Activated B cell treated with CpG ODN at 0.5 μM for 24 hours (primary cell): ENCODE results near the gene SH2D5. TPM values are rescaled to one million over a fixed set of nuclear protein-coding genes. Genes with fewer than 3 reads are reported as not detected.
A peak's percentile ranks its signal among the peaks of the same experiment; 100 is the strongest.

Experiments used
- ATAC-seq: fragments of 200-7000 bp; cut with Tn5 transposase; one replicate; pipeline ENCODE4 v1.10.0; 2021; ENCODE audit warnings: low read depth, mild to moderate bottlenecking, moderate library complexity
- CTCF ChIA-PET: fragments of 350-600 bp; sonication (Branson Sonifier 250); formaldehyde crosslinking; loops from one replicate; lab custom pipeline; 2021; ENCODE audit warnings: antibody characterized with exemption; lab: Charles Lee
- POLR2A ChIA-PET: fragments of 350-600 bp; sonication (Branson Sonifier 250); formaldehyde crosslinking; loops from one replicate; lab custom pipeline; 2021; ENCODE audit warnings: antibody characterized with exemption; lab: Charles Lee
- DNase-seq: peaks from one replicate; pipeline ENCODE4 v3.0.0; 2022
- H3K27ac Mint-ChIP-seq: one replicate; pipeline ENCODE4 v1.8.0; 2020; ENCODE audit warnings: mixed read lengths
- H3K27me3 Mint-ChIP-seq: one replicate; pipeline ENCODE4 v1.8.0; 2021; ENCODE audit warnings: mixed read lengths
- H3K36me3 Mint-ChIP-seq: one replicate; pipeline ENCODE4 v1.8.0; 2021; ENCODE audit warnings: low read depth, mixed read lengths
- H3K4me1 Mint-ChIP-seq: one replicate; pipeline ENCODE4 v1.8.0; 2021; ENCODE audit warnings: mixed read lengths
- H3K4me3 Mint-ChIP-seq: one replicate; pipeline ENCODE4 v1.8.0; 2020; ENCODE audit warnings: mild to moderate bottlenecking, mixed read lengths
- H3K9me3 Mint-ChIP-seq: one replicate; pipeline ENCODE4 v1.8.0; 2020; ENCODE audit warnings: mixed read lengths
- CTCF ChIP-seq: fragments of 200-600 bp; IDR thresholded peaks from one replicate; pipeline ENCODE4 v1.8.0; 2022; ENCODE audit warnings: antibody characterized with exemption, mild to moderate bottlenecking
- intact Hi-C: fragments of 100-400 bp; cut with micrococcal nuclease; formaldehyde crosslinking; loops from one replicate; pipeline ENCODE4 v1.15.1; 2024
- total RNA-seq: library from RNA; stranded (reverse); gene quantifications from 2 replicates; pipeline ENCODE4 v1.2.3, GENCODE V29; 2022

The SH2D5 gene
- total RNA-seq, result 0.69 and 0.89 TPM in 2 replicates

- no peak for TF ChIP-seq CTCF
- POLR2A ChIA-PET, result interaction anchor here (0.6 to 2.2 kb wide), 5 partner anchors 15 to 462 kb away, joined by 3 to 10 read pairs (median 3); partner anchors contain the start of genes DDOST, HP1BP3, KIF17 and PINK1
Measured at GRCh38 chr1:20732588-20733359, at the start of gene SH2D5. SH2D5 (minus strand) TSS chr1:20732703; CDS start chr1:20728044, 4,659 bp downstream.

GRCh38 chr1:20775700-20776099 lies 43.2 kb upstream of the SH2D5 start:
- ChIA-PET POLR2A (no interaction called here), CTCF (no interaction called here)
- Mint-ChIP-seq H3K27ac (no peak overlapping the region), H3K27me3 (no peaks in the 10 kb centered on the region), H3K4me1 (peaks cover 7% of the 10 kb centered on the region), H3K36me3 (peaks cover 78% of the 10 kb centered on the region), H3K9me3 (no peaks in the 10 kb centered on the region), H3K4me3 (no peak overlapping the region)
- intact Hi-C loops, result no loop called here
- ATAC-seq (no peak), DNase-seq (no peak)
- TF ChIP-seq CTCF, result no peak

More at GRCh38 chr1:20732588-20733359, at the start of gene SH2D5:
- peak; percentile 45 for DNase-seq
- Mint-ChIP-seq H3K27ac (peak within 1 kb of the TSS; percentile 62), H3K36me3 (peaks cover 9% of the 10 kb centered on the region), H3K9me3 (no peaks in the 10 kb centered on the region), H3K27me3 (peaks cover 11% of the 10 kb centered on the region), H3K4me1 (peaks cover 29% of the 10 kb centered on the region), H3K4me3 (peak within 1 kb of the TSS; percentile 85)
- intact Hi-C loops, result loop anchor here (1.0 to 2.0 kb wide), 4 partner anchors 36 to 463 kb away; no protein-coding TSS in a partner anchor
- CTCF ChIA-PET, result interaction anchor here (0.6 to 2.9 kb wide), 5 partner anchors 10 to 462 kb away, joined by 3 to 9 read pairs (median 4); no protein-coding TSS in a partner anchor
- peak; percentile 74 for ATAC-seq

- peaks cover 80% of the 10 kb centered on the region for H3K36me3 Mint-ChIP-seq
- DNase-seq (no peak), ATAC-seq (no peak)
- ChIA-PET POLR2A (no interaction called here), CTCF (no interaction called here)
- no peak overlapping the region for H3K4me3 Mint-ChIP-seq
- H3K27ac Mint-ChIP-seq, result no peak overlapping the region
- intact Hi-C loops, result no loop called here
- H3K9me3 Mint-ChIP-seq, result no peaks in the 10 kb centered on the region
- no peaks in the 10 kb centered on the region for H3K4me1 Mint-ChIP-seq
- TF ChIP-seq CTCF, result no peak
- no peaks in the 10 kb centered on the region for H3K27me3 Mint-ChIP-seq
Measured at GRCh38 chr1:20771780-20772179, 39.3 kb upstream of the SH2D5 start.

GRCh38 chr1:20770314-20771087 lies 38.0 kb upstream of the SH2D5 start:
- intact Hi-C loops, result no loop called here
- Mint-ChIP-seq H3K4me3 (no peak overlapping the region), H3K9me3 (no peaks in the 10 kb centered on the region), H3K27ac (no peak overlapping the region), H3K27me3 (no peaks in the 10 kb centered on the region), H3K4me1 (no peaks in the 10 kb centered on the region), H3K36me3 (peaks cover 83% of the 10 kb centered on the region)
- CTCF ChIA-PET, result no interaction called here
- ATAC-seq (no peak), DNase-seq (no peak)
- POLR2A ChIA-PET, result no interaction called here
- no peak for TF ChIP-seq CTCF

- H3K36me3 Mint-ChIP-seq, result peaks cover 82% of the 10 kb centered on the region
- intact Hi-C loops, result no loop called here
- no peak for ATAC-seq
- H3K4me3 Mint-ChIP-seq, result no peak overlapping the region
- H3K27me3 Mint-ChIP-seq, result no peaks in the 10 kb centered on the region
- ChIA-PET POLR2A (no interaction called here), CTCF (interaction anchor here (0.9 kb wide), 1 partner anchor 428 kb away, joined by 3 read pairs; no protein-coding TSS in a partner anchor)
- H3K9me3 Mint-ChIP-seq, result no peaks in the 10 kb centered on the region
- H3K27ac Mint-ChIP-seq, result no peak overlapping the region
- no peak for DNase-seq
- no peak for TF ChIP-seq CTCF
- H3K4me1 Mint-ChIP-seq, result no peaks in the 10 kb centered on the region
Measured at GRCh38 chr1:20767271-20767670, 34.8 kb upstream of the SH2D5 start.
